K562 (cell line): ENCODE results near the gene PDK1. TPM values are rescaled to one million over a fixed set of nuclear protein-coding genes. Genes with fewer than 3 reads are reported as not detected.

ENCODE experiments used
- ATAC-seq: fragments of 200-7000 bp; cut with Tn5 transposase; 3 replicates; pipeline ENCODE4 v1.9.1; 2020; ENCODE audit warnings: moderate library complexity
- BruUV-seq: library from RNA; stranded (reverse); fragments of 400-500 nt; replicated peaks from 2 replicates; lab custom pipeline; 2021; lab: Mats Ljungman, UMichigan
- CTCF ChIA-PET: fragments of 300-600 bp; formaldehyde crosslinking; extraction: SDS; loops from one replicate; lab custom pipeline; 2021; ENCODE audit warnings: low intra/inter-chr PET ratio; lab: Yijun Ruan, JAX
- POLR2A ChIA-PET: fragments of 300-600, 350-650 bp; sonication (Branson Sonifier 250); formaldehyde crosslinking; extraction: SDS; loops from one replicate; lab custom pipeline; 2021; ENCODE audit warnings: antibody characterized with exemption, inconsistent platforms; lab: Yijun Ruan, JAX
- DNase-seq, 4 experiments: peaks; one replicate each; pipeline versions ENCODE4 v3.0.0 to v3.0.0-alpha.2; 2011 to 2018; ENCODE audit warnings: low spot score in 3 of 4, mixed read lengths in 3 of 4; ENCODE audit errors: extremely low read depth in 1 of 4
- FAIRE-seq: peaks from 2 replicates; lab custom pipeline; 2011; peaks lifted over from hg19 to GRCh38; lab: Jason Lieb, UNC
- H2AFZ ChIP-seq: 2 replicates; pipeline ENCODE4 v1.6.0; 2011; ENCODE audit warnings: low read depth, low read length, control low read depth, inconsistent platforms
- H3K27ac ChIP-seq: fragments of 200-600 bp; 3 replicates; pipeline ENCODE4 v1.8.0; 2011; ENCODE audit warnings: low read depth, mild to moderate bottlenecking, control low read depth, inconsistent platforms, low read length, moderate library complexity, mixed read lengths; ENCODE audit errors: extremely low read depth
- H3K27me3 ChIP-seq, 2 experiments: fragments of 300-600 bp in 1 of 2; 2 replicates in 1 of 2; 3 replicates in 1 of 2; pipeline versions ENCODE4 v1.6.0 to v1.8.0; 2011; ENCODE audit warnings: inconsistent platforms in 2 of 2, low read length in 2 of 2, mild to moderate bottlenecking in 1 of 2, mixed read lengths in 1 of 2, moderate library complexity in 1 of 2; ENCODE audit not compliant: control insufficient read depth in 2 of 2, insufficient read depth in 2 of 2
- H3K36me3 ChIP-seq: fragments of 300-600 bp; 3 replicates; pipeline ENCODE4 v1.8.0; 2011; ENCODE audit warnings: mild to moderate bottlenecking, low read length, inconsistent platforms; ENCODE audit not compliant: control insufficient read depth, insufficient read depth
- H3K4me1 ChIP-seq, 2 experiments: fragments of 200-600 bp in 1 of 2; replicated peaks in 1 of 2; 2 replicates in 1 of 2; 3 replicates in 1 of 2; pipeline versions ENCODE4 v1.5.1 to v1.8.0; 2011; ENCODE audit warnings: inconsistent platforms in 2 of 2, low read length in 2 of 2, mild to moderate bottlenecking in 1 of 2, mixed read lengths in 1 of 2, moderate library complexity in 1 of 2; ENCODE audit not compliant: control insufficient read depth in 2 of 2, insufficient read depth in 2 of 2
- H3K4me2 ChIP-seq: 2 replicates; pipeline ENCODE4 v1.6.1; 2011; ENCODE audit warnings: low read length, control low read depth, inconsistent platforms, mixed read lengths; ENCODE audit not compliant: insufficient read depth
- H3K4me3 ChIP-seq: fragments of 200-600 bp; sonication (generic), shearing (Covaris generic); 2 replicates; pipeline ENCODE4 v1.5.1; 2016; ENCODE audit warnings: control low read depth, inconsistent platforms
- H3K79me2 ChIP-seq: fragments of 200-600 bp; 3 replicates; pipeline ENCODE4 v1.8.0; 2011; ENCODE audit warnings: low read length, inconsistent platforms; ENCODE audit not compliant: control insufficient read depth, insufficient read depth
- H3K9ac ChIP-seq, 2 experiments: 2 replicates each; pipeline versions ENCODE4 v1.6.0 to v1.6.1; 2011; ENCODE audit warnings: low read depth in 2 of 2, low read length in 2 of 2, control low read depth in 1 of 2, inconsistent platforms in 1 of 2, mild to moderate bottlenecking in 1 of 2, mixed read lengths in 1 of 2; ENCODE audit not compliant: insufficient read depth in 1 of 2
- H3K9me1 ChIP-seq: one replicate; pipeline ENCODE4 v1.6.0; 2011; ENCODE audit warnings: inconsistent platforms, mild to moderate bottlenecking, low read length, moderate library complexity; ENCODE audit not compliant: control insufficient read depth, insufficient read depth
- H3K9me3 ChIP-seq: replicated peaks from 2 replicates; pipeline ENCODE4 v1.5.1; 2011; ENCODE audit warnings: low read depth, low read length, inconsistent platforms; ENCODE audit not compliant: control insufficient read depth, insufficient read depth
- H4K20me1 ChIP-seq: replicated peaks from 2 replicates; pipeline ENCODE4 v1.6.1; 2011; ENCODE audit warnings: low read length, inconsistent platforms, mixed read lengths; ENCODE audit not compliant: control insufficient read depth, insufficient read depth
- CBFA2T2 ChIP-seq: fragments of 450-650 bp; conservative IDR thresholded peaks from 2 replicates; pipeline ENCODE4 v1.6.1; 2017; ENCODE audit warnings: mild to moderate bottlenecking
- CBFA2T3 ChIP-seq: fragments of 450-650 bp; IDR thresholded peaks from 2 replicates; pipeline ENCODE4 v1.6.1; 2017
- CBX2 ChIP-seq: fragments of 200-600 bp; sonication (generic); IDR thresholded peaks from one replicate; pipeline ENCODE4 v1.6.1; 2012; ENCODE audit warnings: mild to moderate bottlenecking, low read length, inconsistent platforms; ENCODE audit not compliant: insufficient read depth, poor library complexity, severe bottlenecking
- CREB3 ChIP-seq: fragments of 450-650 bp; conservative IDR thresholded peaks from 2 replicates; pipeline ENCODE4 v1.6.1; 2016; ENCODE audit warnings: missing genetic modification characterization, low read depth, mild to moderate bottlenecking, missing compliant biosample characterization, moderate library complexity
- MLLT1 ChIP-seq, 2 experiments: fragments of 450-650 bp; IDR thresholded peaks; 2 replicates each; pipeline ENCODE4 v1.6.1; 2016
- RBM34 ChIP-seq: fragments of 200-400 bp; formaldehyde crosslinking; IDR thresholded peaks from 2 replicates; pipeline ENCODE4 v1.6.1; 2018; ENCODE audit warnings: low read length, borderline replicate concordance; ENCODE audit not compliant: insufficient read depth
- SREBF1 ChIP-seq: fragments of 150-350 bp; IDR thresholded peaks from 2 replicates; pipeline ENCODE4 v1.6.1; 2014; ENCODE audit warnings: antibody characterized with exemption, low read depth, low read length, borderline replicate concordance
- TARDBP ChIP-seq: fragments of 450-650 bp; IDR thresholded peaks from 2 replicates; pipeline ENCODE4 v1.6.1; 2016
- TEAD4 ChIP-seq, 2 experiments: sonication (generic) in 1 of 2; formaldehyde crosslinking in 1 of 2; IDR thresholded peaks; 2 replicates each; pipeline versions ENCODE4 v1.6.1 to v1.8.0; 2012 to 2022; ENCODE audit warnings: borderline replicate concordance in 1 of 2, inconsistent platforms in 1 of 2, low read length in 1 of 2, mild to moderate bottlenecking in 1 of 2, missing genetic modification reagents in 1 of 2
- TOE1 ChIP-seq, 2 experiments: fragments of 450-650 bp in 1 of 2; sonication (generic) in 1 of 2; formaldehyde crosslinking in 1 of 2; IDR thresholded peaks; 2 replicates each; pipeline versions ENCODE4 v1.7.1 to v1.8.0; 2016 to 2022; ENCODE audit warnings: borderline replicate concordance in 2 of 2, mild to moderate bottlenecking in 2 of 2, antibody characterized with exemption in 1 of 2, inconsistent platforms in 1 of 2, low read depth in 1 of 2, missing genetic modification reagents in 1 of 2, moderate library complexity in 1 of 2
- ZKSCAN1 ChIP-seq: fragments of 150-350 bp; IDR thresholded peaks from 2 replicates; pipeline ENCODE4 v1.6.1; 2016; ENCODE audit warnings: low read depth, low read length
- ZNF12 ChIP-seq: sonication (generic); formaldehyde crosslinking; IDR thresholded peaks from 2 replicates; pipeline ENCODE4 v1.4.0; 2020; ENCODE audit warnings: mild to moderate bottlenecking, missing genetic modification reagents
- ZNF431 ChIP-seq: sonication (generic); formaldehyde crosslinking; IDR thresholded peaks from 2 replicates; pipeline ENCODE4 v1.8.0; 2022; ENCODE audit warnings: mild to moderate bottlenecking, missing genetic modification reagents
- in situ Hi-C: fragments of 300-500 bp; cut with MboI; formaldehyde crosslinking; loops from 4 replicates; pipeline ENCODE4 v1.15.0; 2018; ENCODE audit warnings: inconsistent platforms, mixed read lengths
- intact Hi-C: fragments of 100-400 bp; cut with micrococcal nuclease; formaldehyde crosslinking; loops from 2 replicates; pipeline ENCODE4 v1.14.2; 2022
- polyA plus RNA-seq, 8 experiments: library from polyadenylated mRNA; depleted of rRNA in 4 of 8; stranded (reverse) in 5 of 8; unstranded in 3 of 8; fragments of >200 nt; fragmentation: Nextera tagmentation in 2 of 8; fragmentation: Illumina TruSeq in 1 of 8; extraction: Ambion mirVana in 2 of 8; extraction: Trizol in 1 of 8; gene quantifications; 2 replicates each; pipeline versions ENCODE4 v1.2.1 to v1.2.3, GENCODE V29; 2011 to 2014; ENCODE audit warnings: inconsistent platforms in 1 of 8, missing spikeins in 1 of 8
- total RNA-seq, 7 experiments: library from RNA; depleted of rRNA in 6 of 7; stranded (reverse); fragments of >200 nt in 6 of 7; fragmentation: Illumina TruSeq in 2 of 7; extraction: Trizol in 2 of 7; gene quantifications; 2 replicates each; pipeline versions ENCODE4 v1.2.1 to v1.2.3, GENCODE V29; 2011 to 2021; ENCODE audit warnings: low replicate concordance in 1 of 7
- TF ChIP-seq, protein P1 (sequence below), 3 experiments: fragments of 200-800 bp in 1 of 3; fragments of 250-450 bp in 1 of 3; fragments of 450-650 bp in 1 of 3; sonication (Bioruptor Pico) in 1 of 3; sonication (Bioruptor generic) in 1 of 3; formaldehyde crosslinking in 1 of 3; IDR thresholded peaks; 2 replicates each; pipeline versions ENCODE4 v1.6.1 to v1.8.0; 2016 to 2022; ENCODE audit warnings: mild to moderate bottlenecking in 2 of 3, missing genetic modification characterization in 2 of 3, missing compliant biosample characterization in 1 of 3, moderate library complexity in 1 of 3

Gene PDK1
- total and polyA plus RNA-seq, 9 of the 15 experiments (the other 6 are each of a cell fraction or from before 2014, with no cell fraction given), result 3.5 to 176 (median 13.9) TPM

- TF ChIP-seq, protein P1, sequence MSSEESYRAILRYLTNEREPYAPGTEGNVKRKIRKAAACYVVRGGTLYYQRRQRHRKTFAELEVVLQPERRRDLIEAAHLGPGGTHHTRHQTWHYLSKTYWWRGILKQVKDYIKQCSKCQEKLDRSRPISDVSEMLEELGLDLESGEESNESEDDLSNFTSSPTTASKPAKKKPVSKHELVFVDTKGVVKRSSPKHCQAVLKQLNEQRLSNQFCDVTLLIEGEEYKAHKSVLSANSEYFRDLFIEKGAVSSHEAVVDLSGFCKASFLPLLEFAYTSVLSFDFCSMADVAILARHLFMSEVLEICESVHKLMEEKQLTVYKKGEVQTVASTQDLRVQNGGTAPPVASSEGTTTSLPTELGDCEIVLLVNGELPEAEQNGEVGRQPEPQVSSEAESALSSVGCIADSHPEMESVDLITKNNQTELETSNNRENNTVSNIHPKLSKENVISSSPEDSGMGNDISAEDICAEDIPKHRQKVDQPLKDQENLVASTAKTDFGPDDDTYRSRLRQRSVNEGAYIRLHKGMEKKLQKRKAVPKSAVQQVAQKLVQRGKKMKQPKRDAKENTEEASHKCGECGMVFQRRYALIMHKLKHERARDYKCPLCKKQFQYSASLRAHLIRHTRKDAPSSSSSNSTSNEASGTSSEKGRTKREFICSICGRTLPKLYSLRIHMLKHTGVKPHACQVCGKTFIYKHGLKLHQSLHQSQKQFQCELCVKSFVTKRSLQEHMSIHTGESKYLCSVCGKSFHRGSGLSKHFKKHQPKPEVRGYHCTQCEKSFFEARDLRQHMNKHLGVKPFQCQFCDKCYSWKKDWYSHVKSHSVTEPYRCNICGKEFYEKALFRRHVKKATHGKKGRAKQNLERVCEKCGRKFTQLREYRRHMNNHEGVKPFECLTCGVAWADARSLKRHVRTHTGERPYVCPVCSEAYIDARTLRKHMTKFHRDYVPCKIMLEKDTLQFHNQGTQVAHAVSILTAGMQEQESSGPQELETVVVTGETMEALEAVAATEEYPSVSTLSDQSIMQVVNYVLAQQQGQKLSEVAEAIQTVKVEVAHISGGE (CRISPR knock-in tag; IDR thresholded peaks at IDR 0.05), result no peak
- no peak for TF ChIP-seq RBM34
- TF ChIP-seq CBFA2T2, result peak; percentile 68
- peak; percentile 78 for TF ChIP-seq CBFA2T3
- peak; percentile 50 for TF ChIP-seq TEAD4 (IDR thresholded peaks at IDR 0.05; ENCODE audit: low read length)
- TF ChIP-seq TEAD4 (CRISPR knock-in tag; IDR thresholded peaks at IDR 0.05; ENCODE audit: borderline replicate concordance), result no peak
These were observed 5.5 kb upstream of the PDK1 start (continued) for GRCh38 chr2:172550419-172550818.

GRCh38 chr2:172551271-172551670 lies 4.6 kb upstream of the PDK1 start:
- H3K9me1 ChIP-seq, result no peaks in the 10 kb centered on the region
- peaks cover 3% of the 10 kb centered on the region; the same call in 1 of the 2 replicates for H3K9me3 ChIP-seq
- H3K9ac ChIP-seq, result no peak overlapping the region
- DNase-seq (peak in 1 of 4 experiments; percentile 4), FAIRE-seq (no peak), ATAC-seq (no peak)
- H3K27me3 ChIP-seq, result no peaks in the 10 kb centered on the region
- no peak overlapping the region for H3K27ac ChIP-seq
- BruUV-seq, result no TSS peak
- H4K20me1 ChIP-seq, result no peaks in the 10 kb centered on the region
- CTCF ChIA-PET, result no interaction called here
- no peaks in the 10 kb centered on the region; the same call in 2 of the 3 replicates for H3K36me3 ChIP-seq
- intact Hi-C loops, result no loop called here
- H3K4me2 ChIP-seq, result no peak overlapping the region
- POLR2A ChIA-PET, result no interaction called here
- H3K79me2 ChIP-seq, result peaks cover 4% of the 10 kb centered on the region
- in situ Hi-C loops, result no loop called here
- no peak overlapping the region for H3K4me3 ChIP-seq
- H3K4me1 ChIP-seq, result peaks cover 10 to 41% of the 10 kb centered on the region in 2 experiments; a peak in 4 of 5 replicates
- no peak overlapping the region for H2AFZ ChIP-seq
- TF ChIP-seq MLLT1 (IDR thresholded peaks at IDR 0.05) (no peak), ZNF12 (CRISPR knock-in tag) (no peak), CBX2 (no peak), SREBF1 (no peak), ZKSCAN1 (no peak), TARDBP (no peak), CREB3 (tag) (no peak), TOE1 (IDR thresholded peaks at IDR 0.05; ENCODE audit: borderline replicate concordance) (no peak), TOE1 (CRISPR knock-in tag; IDR thresholded peaks at IDR 0.05; ENCODE audit: borderline replicate concordance, low read depth) (no peak), ZNF431 (CRISPR knock-in tag) (no peak)
